ENCODE measurements around the gene CD300LF.
A peak's percentile ranks its signal among the peaks of the same experiment; 100 is the strongest.

The CD300LF gene

GRCh38 chr17:74698069-74698468, 14.7 kb downstream of the CD300LF start:
- H3K36me3 Mint-ChIP-seq (ENCODE audit: low read depth), result no peaks in the 10 kb centered on the region
- H3K27ac Mint-ChIP-seq, result no peak overlapping the region
- no peaks in the 10 kb centered on the region for H3K9me3 Mint-ChIP-seq
- H3K4me3 Mint-ChIP-seq, result no peak overlapping the region
- H3K4me1 Mint-ChIP-seq (ENCODE audit: low read depth), result no peaks in the 10 kb centered on the region
- H3K27me3 Mint-ChIP-seq, result no peaks in the 10 kb centered on the region

GRCh38 chr17:74697515-74697914, 15.2 kb downstream of the CD300LF start:
- Mint-ChIP-seq H3K9me3 (no peaks in the 10 kb centered on the region), H3K27me3 (peaks cover 3% of the 10 kb centered on the region), H3K36me3 (ENCODE audit: low read depth) (no peaks in the 10 kb centered on the region), H3K4me3 (no peak overlapping the region), H3K27ac (no peak overlapping the region), H3K4me1 (ENCODE audit: low read depth) (no peaks in the 10 kb centered on the region)

GRCh38 chr17:74695629-74696028, 17.1 kb downstream of the CD300LF start:
- Mint-ChIP-seq H3K4me1 (ENCODE audit: low read depth) (no peaks in the 10 kb centered on the region), H3K4me3 (no peak overlapping the region), H3K9me3 (no peaks in the 10 kb centered on the region), H3K27me3 (peaks cover 3% of the 10 kb centered on the region), H3K27ac (no peak overlapping the region), H3K36me3 (ENCODE audit: low read depth) (no peaks in the 10 kb centered on the region)

GRCh38 chr17:74694081-74694480, 18.6 kb downstream of the CD300LF start:
- Mint-ChIP-seq H3K27ac (no peak overlapping the region), H3K4me3 (no peak overlapping the region), H3K36me3 (ENCODE audit: low read depth) (no peaks in the 10 kb centered on the region), H3K4me1 (ENCODE audit: low read depth) (no peaks in the 10 kb centered on the region), H3K9me3 (no peaks in the 10 kb centered on the region), H3K27me3 (peaks cover 3% of the 10 kb centered on the region)

- Mint-ChIP-seq H3K4me3 (no peak overlapping the region), H3K9me3 (no peaks in the 10 kb centered on the region), H3K36me3 (ENCODE audit: low read depth) (no peaks in the 10 kb centered on the region), H3K27me3 (peaks cover 3% of the 10 kb centered on the region), H3K4me1 (ENCODE audit: low read depth) (peaks cover 5% of the 10 kb centered on the region), H3K27ac (no peak overlapping the region)
These were observed 21.6 kb downstream of the CD300LF start for GRCh38 chr17:74691151-74691550.

- H3K9me3 Mint-ChIP-seq, result no peaks in the 10 kb centered on the region
- no peak overlapping the region for H3K4me3 Mint-ChIP-seq
- H3K27me3 Mint-ChIP-seq, result peaks cover 3% of the 10 kb centered on the region
- H3K36me3 Mint-ChIP-seq (ENCODE audit: low read depth), result no peaks in the 10 kb centered on the region
- H3K4me1 Mint-ChIP-seq (ENCODE audit: low read depth), result peaks cover 5% of the 10 kb centered on the region
- H3K27ac Mint-ChIP-seq, result peak overlapping the region; percentile 41
These were observed 22.3 kb downstream of the CD300LF start for GRCh38 chr17:74690409-74690825.

GRCh38 chr17:74687886-74688285, 24.8 kb downstream of the CD300LF start:
- peaks cover 2% of the 10 kb centered on the region for H3K27me3 Mint-ChIP-seq
- peaks cover 5% of the 10 kb centered on the region for H3K4me1 Mint-ChIP-seq (ENCODE audit: low read depth)
- no peaks in the 10 kb centered on the region for H3K36me3 Mint-ChIP-seq (ENCODE audit: low read depth)
- H3K9me3 Mint-ChIP-seq, result no peaks in the 10 kb centered on the region
- H3K4me3 Mint-ChIP-seq, result no peak overlapping the region
- no peak overlapping the region for H3K27ac Mint-ChIP-seq

GRCh38 chr17:74686761-74687160, 26.0 kb downstream of the CD300LF start:
- Mint-ChIP-seq H3K9me3 (no peaks in the 10 kb centered on the region), H3K4me3 (no peak overlapping the region), H3K27ac (no peak overlapping the region), H3K36me3 (ENCODE audit: low read depth) (no peaks in the 10 kb centered on the region), H3K4me1 (ENCODE audit: low read depth) (peaks cover 5% of the 10 kb centered on the region), H3K27me3 (peaks cover 3% of the 10 kb centered on the region)

GRCh38 chr17:74682471-74683190, 30.1 kb downstream of the CD300LF start:
- no peak overlapping the region for H3K4me3 Mint-ChIP-seq
- no peaks in the 10 kb centered on the region for H3K9me3 Mint-ChIP-seq
- no peak overlapping the region for H3K27ac Mint-ChIP-seq
- H3K27me3 Mint-ChIP-seq, result peaks cover 3% of the 10 kb centered on the region
- no peaks in the 10 kb centered on the region for H3K36me3 Mint-ChIP-seq (ENCODE audit: low read depth)
- H3K4me1 Mint-ChIP-seq (ENCODE audit: low read depth), result peaks cover 11% of the 10 kb centered on the region

- H3K4me3 Mint-ChIP-seq, result no peak overlapping the region
- H3K36me3 Mint-ChIP-seq (ENCODE audit: low read depth), result no peaks in the 10 kb centered on the region
- H3K27ac Mint-ChIP-seq, result no peak overlapping the region
- H3K4me1 Mint-ChIP-seq (ENCODE audit: low read depth), result peaks cover 14% of the 10 kb centered on the region
- peaks cover 3% of the 10 kb centered on the region for H3K27me3 Mint-ChIP-seq
- no peaks in the 10 kb centered on the region for H3K9me3 Mint-ChIP-seq
These were observed 30.7 kb downstream of the CD300LF start for GRCh38 chr17:74682028-74682427.

GRCh38 chr17:74680941-74681340, 31.8 kb downstream of the CD300LF start:
- Mint-ChIP-seq H3K36me3 (ENCODE audit: low read depth) (no peaks in the 10 kb centered on the region), H3K27me3 (peaks cover 3% of the 10 kb centered on the region), H3K27ac (no peak overlapping the region), H3K4me1 (ENCODE audit: low read depth) (peaks cover 14% of the 10 kb centered on the region), H3K4me3 (no peak overlapping the region), H3K9me3 (no peaks in the 10 kb centered on the region)

- Mint-ChIP-seq H3K4me3 (no peak overlapping the region), H3K27me3 (peaks cover 3% of the 10 kb centered on the region), H3K36me3 (ENCODE audit: low read depth) (no peaks in the 10 kb centered on the region), H3K9me3 (no peaks in the 10 kb centered on the region), H3K27ac (no peak overlapping the region), H3K4me1 (ENCODE audit: low read depth) (peaks cover 14% of the 10 kb centered on the region)
These were observed 32.5 kb downstream of the CD300LF start for GRCh38 chr17:74680213-74680612.

- Mint-ChIP-seq H3K36me3 (ENCODE audit: low read depth) (no peaks in the 10 kb centered on the region), H3K27ac (no peak overlapping the region), H3K27me3 (peaks cover 7% of the 10 kb centered on the region), H3K4me1 (ENCODE audit: low read depth) (peaks cover 14% of the 10 kb centered on the region), H3K9me3 (no peaks in the 10 kb centered on the region), H3K4me3 (no peak overlapping the region)
These were observed 33.3 kb downstream of the CD300LF start for GRCh38 chr17:74679374-74679773.

GRCh38 chr17:74678541-74678940, 34.2 kb downstream of the CD300LF start:
- H3K4me3 Mint-ChIP-seq, result no peak overlapping the region
- H3K27ac Mint-ChIP-seq, result no peak overlapping the region

GRCh38 chr17:74677558-74678466, 34.9 kb downstream of the CD300LF start:
- Mint-ChIP-seq H3K36me3 (ENCODE audit: low read depth) (no peaks in the 10 kb centered on the region), H3K27me3 (peaks cover 15% of the 10 kb centered on the region), H3K27ac (no peak overlapping the region), H3K4me3 (no peak overlapping the region), H3K9me3 (no peaks in the 10 kb centered on the region), H3K4me1 (ENCODE audit: low read depth) (peaks cover 14% of the 10 kb centered on the region)

More at GRCh38 chr17:74678541-74678940, 34.2 kb downstream of the CD300LF start:
- H3K9me3 Mint-ChIP-seq, result no peaks in the 10 kb centered on the region
- peaks cover 14% of the 10 kb centered on the region for H3K4me1 Mint-ChIP-seq (ENCODE audit: low read depth)
- no peaks in the 10 kb centered on the region for H3K36me3 Mint-ChIP-seq (ENCODE audit: low read depth)
- H3K27me3 Mint-ChIP-seq, result peaks cover 7% of the 10 kb centered on the region

All from stimulated activated naive CD8-positive, alpha-beta T cell treated with anti-CD3 and anti-CD28 coated beads, Interleukin-15, Interleukin-2, amounts not matched to agents 100 ng/mL and 50 ng/mL, for 24 hours (primary cell).